C4-2B (cell line): ENCODE data around the gene SKI.

ENCODE experiments used
- CTCF ChIP-seq: fragments of 450-650 bp; conservative IDR thresholded peaks from 2 replicates; pipeline ENCODE4 v1.5.1; 2017; ENCODE audit warnings: mild to moderate bottlenecking
- ZFX ChIP-seq: fragments of 450-650 bp; IDR thresholded peaks from 2 replicates; pipeline ENCODE4 v1.6.1; 2017

- TF ChIP-seq CTCF = no peak
- TF ChIP-seq ZFX = no peak
Measured at GRCh38 chr1:2343023-2343935, 115.2 kb downstream of the SKI start.
